ENCODE results near the gene IRF2.
"Not testable (repeated sequence)": the region's sequence is repeated elsewhere in the genome, so short reads cannot be mapped to it uniquely, and the experiment has no call there.

The IRF2 gene

GRCh38 chr4:184359888-184360287 lies 114.5 kb downstream of the IRF2 start:
- no peak for DNase-seq

GRCh38 chr4:184358521-184359232 lies 115.7 kb downstream of the IRF2 start:
- no peak for DNase-seq

- DNase-seq: peak; percentile 18
Measured at GRCh38 chr4:184357772-184358171, 116.6 kb downstream of the IRF2 start.

- DNase-seq: no peak
Measured at GRCh38 chr4:184357165-184357564, 117.2 kb downstream of the IRF2 start.

GRCh38 chr4:184356366-184356765 lies 118.0 kb downstream of the IRF2 start:
- DNase-seq: no peak

GRCh38 chr4:184355857-184356256 lies 118.5 kb downstream of the IRF2 start:
- no peak for DNase-seq

GRCh38 chr4:184355111-184355604 lies 119.2 kb downstream of the IRF2 start:
- peak; percentile 95 for DNase-seq

- no peak for DNase-seq
Measured at GRCh38 chr4:184352891-184353290, 121.5 kb downstream of the IRF2 start.

- DNase-seq: no peak
Measured at GRCh38 chr4:184351560-184352451, 122.5 kb downstream of the IRF2 start.

- no peak for DNase-seq
Measured at GRCh38 chr4:184350964-184351363, 123.4 kb downstream of the IRF2 start.

GRCh38 chr4:184350213-184350817 lies 124.0 kb downstream of the IRF2 start:
- DNase-seq: no peak

GRCh38 chr4:184349283-184350039 lies 124.9 kb downstream of the IRF2 start:
- no peak for DNase-seq

GRCh38 chr4:184348311-184349233 lies 125.8 kb downstream of the IRF2 start:
- DNase-seq: no peak

- peak; percentile 23 for DNase-seq
Measured at GRCh38 chr4:184347251-184348239, 126.8 kb downstream of the IRF2 start.

GRCh38 chr4:184346682-184347081 lies 127.7 kb downstream of the IRF2 start:
- no peak for DNase-seq

GRCh38 chr4:184346273-184346672 lies 128.1 kb downstream of the IRF2 start:
- DNase-seq: not testable (repeated sequence)

GRCh38 chr4:184345573-184345922 lies 128.8 kb downstream of the IRF2 start:
- DNase-seq: no peak

GRCh38 chr4:184344899-184345572 lies 129.3 kb downstream of the IRF2 start:
- no peak for DNase-seq

GRCh38 chr4:184344435-184344834 lies 129.9 kb downstream of the IRF2 start:
- peak; percentile 37 for DNase-seq

All from OCI-M1 (cell line).